Measurements from ENCODE around the gene TMSB4X.
"Not testable (repeated sequence)": the region's sequence is repeated elsewhere in the genome, so short reads cannot be mapped to it uniquely, and the experiment has no call there.

The TMSB4X gene

GRCh38 chrX:12954981-12955380 is 19.9 kb upstream of the TMSB4X start:
- no peak for DNase-seq (ENCODE audit: low read depth in 1 of 2, low spot score in 1 of 2)

- DNase-seq (ENCODE audit: low read depth in 1 of 2, low spot score in 1 of 2) = peak in 1 of 2 donors; percentile 38
Measured at GRCh38 chrX:12955882-12956703, 18.8 kb upstream of the TMSB4X start.

GRCh38 chrX:12956704-12957534 is 18.0 kb upstream of the TMSB4X start:
- peak in 1 of 2 donors; percentile 54 for DNase-seq (ENCODE audit: low read depth in 1 of 2, low spot score in 1 of 2)

GRCh38 chrX:12958059-12958458 is 16.9 kb upstream of the TMSB4X start:
- DNase-seq (ENCODE audit: low read depth in 1 of 2, low spot score in 1 of 2) = no peak

GRCh38 chrX:12958461-12958860 is 16.4 kb upstream of the TMSB4X start:
- no peak for DNase-seq (ENCODE audit: low read depth in 1 of 2, low spot score in 1 of 2)

- DNase-seq (ENCODE audit: low read depth in 1 of 2, low spot score in 1 of 2) = no peak
Measured at GRCh38 chrX:12961196-12961718, 13.7 kb upstream of the TMSB4X start.

- DNase-seq (ENCODE audit: low read depth in 1 of 2, low spot score in 1 of 2) = no peak
Measured at GRCh38 chrX:12962041-12962504, 12.8 kb upstream of the TMSB4X start.

GRCh38 chrX:12963210-12963850 is 11.6 kb upstream of the TMSB4X start:
- DNase-seq (ENCODE audit: low read depth in 1 of 2, low spot score in 1 of 2) = not testable (repeated sequence)

GRCh38 chrX:12965131-12965940 is 9.6 kb upstream of the TMSB4X start:
- no peak for DNase-seq (ENCODE audit: low read depth in 1 of 2, low spot score in 1 of 2)

- DNase-seq (ENCODE audit: low read depth in 1 of 2, low spot score in 1 of 2) = no peak
Measured at GRCh38 chrX:12966151-12966550, 8.8 kb upstream of the TMSB4X start.

GRCh38 chrX:12967711-12968465 is 7.0 kb upstream of the TMSB4X start:
- DNase-seq (ENCODE audit: low read depth in 1 of 2, low spot score in 1 of 2) = no peak

GRCh38 chrX:12970691-12971202 is 4.2 kb upstream of the TMSB4X start:
- DNase-seq (ENCODE audit: low read depth in 1 of 2, low spot score in 1 of 2) = no peak

- DNase-seq (ENCODE audit: low read depth in 1 of 2, low spot score in 1 of 2) = no peak
Measured at GRCh38 chrX:12971282-12972003, 3.5 kb upstream of the TMSB4X start.

- DNase-seq (ENCODE audit: low read depth in 1 of 2, low spot score in 1 of 2) = no peak
Measured at GRCh38 chrX:12972243-12972642, 2.7 kb upstream of the TMSB4X start.

- DNase-seq (ENCODE audit: low read depth in 1 of 2, low spot score in 1 of 2) = no peak
Measured at GRCh38 chrX:12972878-12973560, 1.9 kb upstream of the TMSB4X start.

GRCh38 chrX:12973561-12974304 is 1.2 kb upstream of the TMSB4X start:
- DNase-seq (ENCODE audit: low read depth in 1 of 2, low spot score in 1 of 2) = no peak

GRCh38 chrX:12974305-12974795 is 560 bp upstream of the TMSB4X start:
- no peak for DNase-seq (ENCODE audit: low read depth in 1 of 2, low spot score in 1 of 2)

GRCh38 chrX:12975670-12975965 is 708 bp downstream of the TMSB4X start:
- DNase-seq (ENCODE audit: low read depth in 1 of 2, low spot score in 1 of 2) = no peak
